Nephron progenitor cell (in vitro differentiated cells): Measurements from ENCODE around the gene SPART.

Experiments
- DNase-seq: peaks from one replicate; pipeline ENCODE4 v3.0.0; 2021
- H3K27ac Mint-ChIP-seq: 2 replicates; pipeline ENCODE4 v1.8.0; 2021; ENCODE audit warnings: mild to moderate bottlenecking, moderate library complexity, mixed read lengths
- H3K27me3 Mint-ChIP-seq: 2 replicates; pipeline ENCODE4 v1.8.0; 2021; ENCODE audit warnings: mild to moderate bottlenecking, low read depth, mixed read lengths; ENCODE audit not compliant: poor library complexity
- H3K36me3 Mint-ChIP-seq: 2 replicates; pipeline ENCODE4 v1.8.0; 2021; ENCODE audit warnings: low read depth, mixed read lengths
- H3K4me1 Mint-ChIP-seq: 2 replicates; pipeline ENCODE4 v1.8.0; 2021; ENCODE audit warnings: mixed read lengths
- H3K4me3 Mint-ChIP-seq: 2 replicates; pipeline ENCODE4 v1.8.0; 2021; ENCODE audit warnings: mild to moderate bottlenecking, moderate library complexity, mixed read lengths
- H3K9me3 Mint-ChIP-seq: 2 replicates; pipeline ENCODE4 v1.8.0; 2021; ENCODE audit warnings: mild to moderate bottlenecking, moderate library complexity, mixed read lengths
- CTCF ChIP-seq: fragments of 200-600 bp; sonication (generic); IDR thresholded peaks from 2 replicates; pipeline ENCODE4 v1.5.0; 2021; ENCODE audit warnings: antibody characterized with exemption

SPART gene

GRCh38 chr13:36259361-36260137 is 86.6 kb downstream of the SPART start:
- no peak for TF ChIP-seq CTCF
- Mint-ChIP-seq H3K4me3 (no peak overlapping the region), H3K36me3 (no peaks in the 10 kb centered on the region), H3K27me3 (peaks cover 8% of the 10 kb centered on the region), H3K27ac (no peak overlapping the region), H3K4me1 (no peaks in the 10 kb centered on the region), H3K9me3 (no peaks in the 10 kb centered on the region)
- no peak for DNase-seq

- no peaks in the 10 kb centered on the region for H3K4me1 Mint-ChIP-seq
- no peak for TF ChIP-seq CTCF
- H3K36me3 Mint-ChIP-seq = no peaks in the 10 kb centered on the region
- H3K27me3 Mint-ChIP-seq = peaks cover 8% of the 10 kb centered on the region
- no peaks in the 10 kb centered on the region for H3K9me3 Mint-ChIP-seq
- H3K27ac Mint-ChIP-seq = no peak overlapping the region
- no peak for DNase-seq
- no peak overlapping the region for H3K4me3 Mint-ChIP-seq
Measured at GRCh38 chr13:36258831-36259230, 87.4 kb downstream of the SPART start.
